NCI-H82 treated with DMSO at 0.1 percent for 48 hours (cell line): ENCODE data around the gene HPS4.
"Not testable (repeated sequence)": the region's sequence is repeated elsewhere in the genome, so short reads cannot be mapped to it uniquely, and the experiment has no call there.

Experiments
- DNase-seq: peaks from one replicate; lab custom pipeline; 2025; ENCODE audit not compliant: unreplicated experiment; lab: John Stamatoyannopoulos, UW

HPS4 gene

GRCh38 chr22:26416670-26417276 is 66.8 kb downstream of the HPS4 start:
- DNase-seq, result no peak

GRCh38 chr22:26416256-26416655 is 67.3 kb downstream of the HPS4 start:
- no peak for DNase-seq

GRCh38 chr22:26414347-26414746 is 69.2 kb downstream of the HPS4 start:
- DNase-seq, result no peak

- DNase-seq, result no peak
These were observed 73.2 kb downstream of the HPS4 start for GRCh38 chr22:26410386-26410785.

GRCh38 chr22:26409719-26410335 is 73.8 kb downstream of the HPS4 start:
- no peak for DNase-seq

GRCh38 chr22:26408562-26409220 is 74.9 kb downstream of the HPS4 start:
- not testable (repeated sequence) for DNase-seq

- DNase-seq, result no peak
These were observed 77.5 kb downstream of the HPS4 start for GRCh38 chr22:26406118-26406517.

GRCh38 chr22:26404851-26405421 is 78.6 kb downstream of the HPS4 start:
- no peak for DNase-seq

- no peak for DNase-seq
These were observed 81.9 kb downstream of the HPS4 start for GRCh38 chr22:26401726-26402125.
